Smooth muscle cell (in vitro differentiated cells): ENCODE results near the gene IRF5. TPM values are rescaled to one million over a fixed set of nuclear protein-coding genes. Genes with fewer than 3 reads are reported as not detected.

ENCODE experiments used
- DNase-seq: peaks from one replicate; lab custom pipeline; 2025; ENCODE audit not compliant: unreplicated experiment; lab: John Stamatoyannopoulos, UW
- H2AFZ ChIP-seq: fragments of 200-600 bp; sonication (generic); 2 replicates; pipeline ENCODE4 v1.6.0; 2016; ENCODE audit warnings: antibody characterized with exemption, low read depth, mild to moderate bottlenecking
- H3F3A ChIP-seq: fragments of 200-600 bp; sonication (generic); 2 replicates; pipeline ENCODE4 v1.6.0; 2017; ENCODE audit warnings: antibody characterized with exemption, low read depth
- H3K27ac ChIP-seq: fragments of 200-600 bp; sonication (generic); 2 replicates; pipeline ENCODE4 v1.5.1; 2016; ENCODE audit warnings: low read depth, mild to moderate bottlenecking
- H3K27me3 ChIP-seq: fragments of 200-600 bp; sonication (generic); 2 replicates; pipeline ENCODE4 v1.6.1; 2016; ENCODE audit warnings: low read depth, mild to moderate bottlenecking
- H3K36me3 ChIP-seq: fragments of 200-600 bp; sonication (generic); 2 replicates; pipeline ENCODE4 v1.5.1; 2016; ENCODE audit warnings: low read depth
- H3K4me1 ChIP-seq: fragments of 200-600 bp; sonication (generic); 2 replicates; pipeline ENCODE4 v1.5.1; 2016; ENCODE audit warnings: low read depth
- H3K4me2 ChIP-seq: fragments of 200-600 bp; sonication (generic); 2 replicates; pipeline ENCODE4 v1.6.0; 2016; ENCODE audit warnings: mild to moderate bottlenecking
- H3K4me3 ChIP-seq: fragments of 200-600 bp; sonication (generic); 2 replicates; pipeline ENCODE4 v1.5.1; 2016; ENCODE audit warnings: mild to moderate bottlenecking
- H3K79me2 ChIP-seq: fragments of 200-600 bp; sonication (generic); 2 replicates; pipeline ENCODE4 v1.6.0; 2016; ENCODE audit warnings: low read depth, mild to moderate bottlenecking
- H3K9ac ChIP-seq: fragments of 200-600 bp; sonication (generic); 2 replicates; pipeline ENCODE4 v1.6.0; 2016; ENCODE audit warnings: low read depth
- H3K9me3 ChIP-seq: fragments of 200-600 bp; sonication (generic); replicated peaks from 2 replicates; pipeline ENCODE4 v1.5.1; 2016; ENCODE audit warnings: low read depth
- H4K20me1 ChIP-seq: fragments of 200-600 bp; sonication (generic); 2 replicates; pipeline ENCODE4 v1.6.0; 2016; ENCODE audit warnings: low read depth
- WGBS: methylation state at CpG from one replicate; pipeline ENCODE4 v1.1.7; 2016; ENCODE audit warnings: low lambda C conversion rate; 5-methylcytosine and 5-hydroxymethylcytosine counted together
- polyA plus RNA-seq: library from polyadenylated mRNA; unstranded; fragments of >200 nt; fragmentation: Nextera tagmentation; extraction: Ambion mirVana; gene quantifications from 2 replicates; pipeline ENCODE4 v1.2.1, GENCODE V29; 2016
- total RNA-seq: library from RNA; depleted of rRNA; stranded (reverse); fragments of >200 nt; gene quantifications from 2 replicates; pipeline ENCODE4 v1.2.3, GENCODE V29; 2014
- TF ChIP-seq, protein P1 (sequence below): fragments of 200-600 bp; sonication (generic); IDR thresholded peaks from 2 replicates; pipeline ENCODE4 v1.5.1; 2017; ENCODE audit warnings: borderline replicate concordance, mild to moderate bottlenecking, antibody characterized with exemption; ENCODE audit not compliant: insufficient read depth, poor library complexity, severe bottlenecking

The IRF5 gene
- total and polyA plus RNA-seq, 2 experiments from 2014 or later: 0.35 to 0.76 TPM

- Histone ChIP-seq H3K27me3 (peaks cover 32% of the 10 kb centered on the region), H3K9me3 (no peaks in the 10 kb centered on the region), H3K9ac (no peak overlapping the region), H3F3A (no peaks in the 10 kb centered on the region), H3K27ac (no peak overlapping the region), H3K4me3 (no peak overlapping the region), H4K20me1 (no peaks in the 10 kb centered on the region), H3K36me3 (no peaks in the 10 kb centered on the region), H3K79me2 (no peaks in the 10 kb centered on the region), H3K4me1 (peaks cover 4% of the 10 kb centered on the region), H3K4me2 (no peak overlapping the region), H2AFZ (no peak overlapping the region)
- 88% methylated on average over 5 of the region's 5 CpGs for WGBS
- TF ChIP-seq, protein P1, sequence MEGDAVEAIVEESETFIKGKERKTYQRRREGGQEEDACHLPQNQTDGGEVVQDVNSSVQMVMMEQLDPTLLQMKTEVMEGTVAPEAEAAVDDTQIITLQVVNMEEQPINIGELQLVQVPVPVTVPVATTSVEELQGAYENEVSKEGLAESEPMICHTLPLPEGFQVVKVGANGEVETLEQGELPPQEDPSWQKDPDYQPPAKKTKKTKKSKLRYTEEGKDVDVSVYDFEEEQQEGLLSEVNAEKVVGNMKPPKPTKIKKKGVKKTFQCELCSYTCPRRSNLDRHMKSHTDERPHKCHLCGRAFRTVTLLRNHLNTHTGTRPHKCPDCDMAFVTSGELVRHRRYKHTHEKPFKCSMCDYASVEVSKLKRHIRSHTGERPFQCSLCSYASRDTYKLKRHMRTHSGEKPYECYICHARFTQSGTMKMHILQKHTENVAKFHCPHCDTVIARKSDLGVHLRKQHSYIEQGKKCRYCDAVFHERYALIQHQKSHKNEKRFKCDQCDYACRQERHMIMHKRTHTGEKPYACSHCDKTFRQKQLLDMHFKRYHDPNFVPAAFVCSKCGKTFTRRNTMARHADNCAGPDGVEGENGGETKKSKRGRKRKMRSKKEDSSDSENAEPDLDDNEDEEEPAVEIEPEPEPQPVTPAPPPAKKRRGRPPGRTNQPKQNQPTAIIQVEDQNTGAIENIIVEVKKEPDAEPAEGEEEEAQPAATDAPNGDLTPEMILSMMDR: no peak
- no peak for DNase-seq
Measured at GRCh38 chr7:128923411-128923800, 14.3 kb upstream of the IRF5 start.

GRCh38 chr7:128924707-128925588 is 12.8 kb upstream of the IRF5 start:
- H3K9me3 ChIP-seq: no peaks in the 10 kb centered on the region
- no peaks in the 10 kb centered on the region for H3F3A ChIP-seq
- no peak overlapping the region for H2AFZ ChIP-seq
- H3K4me2 ChIP-seq: no peak overlapping the region
- H3K36me3 ChIP-seq: no peaks in the 10 kb centered on the region
- H3K4me3 ChIP-seq: no peak overlapping the region
- WGBS: 80% methylated on average over 8 of the region's 8 CpGs
- no peak overlapping the region for H3K9ac ChIP-seq
- peaks cover 4% of the 10 kb centered on the region for H3K4me1 ChIP-seq
- no peaks in the 10 kb centered on the region for H3K79me2 ChIP-seq
- peaks cover 16% of the 10 kb centered on the region for H3K27me3 ChIP-seq
- no peak overlapping the region for H3K27ac ChIP-seq
- TF ChIP-seq, protein P1: no peak
- DNase-seq: no peak
- H4K20me1 ChIP-seq: no peaks in the 10 kb centered on the region

- WGBS: 92% methylated on average over 8 of the region's 8 CpGs
- Histone ChIP-seq H3K4me1 (no peaks in the 10 kb centered on the region), H3K4me2 (no peak overlapping the region), H3K36me3 (no peaks in the 10 kb centered on the region), H3K79me2 (no peaks in the 10 kb centered on the region), H3K9ac (no peak overlapping the region), H3F3A (no peaks in the 10 kb centered on the region), H2AFZ (no peak overlapping the region), H3K27ac (no peak overlapping the region), H4K20me1 (no peaks in the 10 kb centered on the region), H3K4me3 (no peak overlapping the region), H3K9me3 (no peaks in the 10 kb centered on the region), H3K27me3 (no peaks in the 10 kb centered on the region)
- DNase-seq: no peak
- TF ChIP-seq, protein P1: no peak
Measured at GRCh38 chr7:128928159-128928813, 9.4 kb upstream of the IRF5 start.
